GM23338 (cell line): Measurements from ENCODE around the gene LGALS3. TPM values are rescaled to one million over a fixed set of nuclear protein-coding genes. Genes with fewer than 3 reads are reported as not detected.

Experiments
- ATAC-seq: fragments of 200-7000 bp; cut with Tn5 transposase; 3 replicates; pipeline ENCODE4 v1.9.1; 2020
- DNase-seq: peaks from one replicate; pipeline ENCODE4 v3.0.0-alpha.2; 2015; ENCODE audit warnings: low spot score
- H2AFZ ChIP-seq: fragments of 200-600 bp; sonication (generic); 2 replicates; pipeline ENCODE4 v1.8.0; 2016; ENCODE audit warnings: antibody characterized with exemption, mild to moderate bottlenecking, moderate library complexity
- H3F3A ChIP-seq: fragments of 200-600 bp; sonication (generic); replicated peaks from 2 replicates; pipeline ENCODE4 v1.8.0; 2017; ENCODE audit warnings: antibody characterized with exemption, mixed run types, low read depth
- H3K27ac ChIP-seq: fragments of 200-600 bp; sonication (generic); 2 replicates; pipeline ENCODE4 v1.6.1; 2016; ENCODE audit warnings: low read depth
- H3K27me3 ChIP-seq: fragments of 200-600 bp; sonication (generic); 2 replicates; pipeline ENCODE4 v1.8.0; 2016; ENCODE audit warnings: mild to moderate bottlenecking, mixed run types, moderate library complexity; ENCODE audit not compliant: insufficient read depth
- H3K36me3 ChIP-seq: fragments of 200-600 bp; sonication (generic); 2 replicates; pipeline ENCODE4 v1.8.0; 2016; ENCODE audit warnings: mild to moderate bottlenecking; ENCODE audit not compliant: insufficient read depth
- H3K4me1 ChIP-seq: fragments of 200-600 bp; sonication (generic); 2 replicates; pipeline ENCODE4 v1.8.0; 2016; ENCODE audit warnings: mild to moderate bottlenecking, moderate library complexity; ENCODE audit not compliant: insufficient read depth
- H3K4me2 ChIP-seq: fragments of 200-600 bp; sonication (generic); 2 replicates; pipeline ENCODE4 v1.7.1; 2017; ENCODE audit warnings: mixed run types
- H3K4me3 ChIP-seq: fragments of 200-600 bp; sonication (generic); 2 replicates; pipeline ENCODE4 v1.6.1; 2016; ENCODE audit warnings: mixed run types
- H3K79me2 ChIP-seq: fragments of 200-600 bp; sonication (generic); replicated peaks from 2 replicates; pipeline ENCODE4 v1.8.0; 2017; ENCODE audit warnings: mild to moderate bottlenecking; ENCODE audit not compliant: insufficient read depth
- H3K9me2 ChIP-seq: fragments of 200-600 bp; sonication (generic); 2 replicates; pipeline ENCODE4 v1.8.0; 2017; ENCODE audit not compliant: insufficient read depth
- H4K20me1 ChIP-seq: fragments of 200-600 bp; sonication (generic); replicated peaks from 2 replicates; pipeline ENCODE4 v1.8.0; 2017; ENCODE audit warnings: mild to moderate bottlenecking; ENCODE audit not compliant: insufficient read depth
- H3K27ac Mint-ChIP-seq: 2 replicates; pipeline ENCODE4 v1.8.0; 2020; ENCODE audit warnings: inconsistent platforms, mild to moderate bottlenecking, moderate library complexity, mixed read lengths
- H3K27me3 Mint-ChIP-seq: 3 replicates; pipeline ENCODE4 v1.8.0; 2022; ENCODE audit warnings: low read depth, mild to moderate bottlenecking, moderate library complexity, mixed read lengths, inconsistent platforms; ENCODE audit not compliant: insufficient read depth, poor library complexity
- H3K36me3 Mint-ChIP-seq: 3 replicates; pipeline ENCODE4 v1.8.0; 2021; ENCODE audit warnings: low read depth, mild to moderate bottlenecking, inconsistent platforms, moderate library complexity, mixed read lengths
- H3K4me1 Mint-ChIP-seq: 3 replicates; pipeline ENCODE4 v1.8.0; 2020; ENCODE audit warnings: mild to moderate bottlenecking, inconsistent platforms, mixed read lengths
- H3K4me3 Mint-ChIP-seq: 3 replicates; pipeline ENCODE4 v1.8.0; 2021; ENCODE audit warnings: moderate library complexity, mild to moderate bottlenecking, inconsistent platforms, mixed read lengths
- H3K9me3 Mint-ChIP-seq: 3 replicates; pipeline ENCODE4 v1.8.0; 2020; ENCODE audit warnings: moderate library complexity, mild to moderate bottlenecking, inconsistent platforms, mixed read lengths
- EZH2 ChIP-seq: fragments of 200-600 bp; sonication (generic); IDR thresholded peaks from one replicate; pipeline ENCODE4 v1.8.0; 2017; ENCODE audit warnings: antibody characterized with exemption, mild to moderate bottlenecking, low read depth; ENCODE audit not compliant: unreplicated experiment
- EZH2phosphoT487 ChIP-seq: fragments of 200-600 bp; sonication (generic); IDR thresholded peaks from one replicate; pipeline ENCODE4 v1.8.1; 2018; ENCODE audit warnings: antibody characterized with exemption; ENCODE audit not compliant: unreplicated experiment
- JUNB ChIP-seq: IDR thresholded peaks from one replicate; pipeline ENCODE4 v1.6.1; 2016; ENCODE audit warnings: antibody characterized with exemption; ENCODE audit not compliant: unreplicated experiment
- POLR2AphosphoS5 ChIP-seq: IDR thresholded peaks from 2 replicates; pipeline ENCODE4 v1.6.1; 2016; ENCODE audit warnings: antibody characterized with exemption, low read depth
- STAT1 ChIP-seq: IDR thresholded peaks from one replicate; pipeline ENCODE4 v1.6.1; 2016; ENCODE audit warnings: antibody characterized with exemption; ENCODE audit not compliant: unreplicated experiment
- ZNF331 ChIP-seq: fragments of 250-450 bp; sonication (Bioruptor Pico); IDR thresholded peaks from 2 replicates; pipeline ENCODE4 v1.5.0; 2020; ENCODE audit warnings: low read depth, mild to moderate bottlenecking, moderate library complexity
- polyA plus RNA-seq: library from polyadenylated mRNA; unstranded; fragments of >200 nt; fragmentation: Nextera tagmentation; extraction: Ambion mirVana; gene quantifications from 2 replicates; pipeline ENCODE4 v1.2.1, GENCODE V29; 2016
- total RNA-seq: library from RNA; depleted of rRNA; stranded (reverse); fragments of >200 nt; shearing (Covaris generic); gene quantifications from 2 replicates; pipeline ENCODE4 v1.2.3, GENCODE V29; 2014
- TF ChIP-seq, protein P1 (sequence below): fragments of 250-450 bp; sonication (Bioruptor Pico); IDR thresholded peaks from 2 replicates; pipeline ENCODE4 v1.5.0; 2020; ENCODE audit warnings: mild to moderate bottlenecking, moderate library complexity

The LGALS3 gene
- total and polyA plus RNA-seq, 2 experiments from 2014 or later = 7.2 to 10.9 TPM

DNA sequence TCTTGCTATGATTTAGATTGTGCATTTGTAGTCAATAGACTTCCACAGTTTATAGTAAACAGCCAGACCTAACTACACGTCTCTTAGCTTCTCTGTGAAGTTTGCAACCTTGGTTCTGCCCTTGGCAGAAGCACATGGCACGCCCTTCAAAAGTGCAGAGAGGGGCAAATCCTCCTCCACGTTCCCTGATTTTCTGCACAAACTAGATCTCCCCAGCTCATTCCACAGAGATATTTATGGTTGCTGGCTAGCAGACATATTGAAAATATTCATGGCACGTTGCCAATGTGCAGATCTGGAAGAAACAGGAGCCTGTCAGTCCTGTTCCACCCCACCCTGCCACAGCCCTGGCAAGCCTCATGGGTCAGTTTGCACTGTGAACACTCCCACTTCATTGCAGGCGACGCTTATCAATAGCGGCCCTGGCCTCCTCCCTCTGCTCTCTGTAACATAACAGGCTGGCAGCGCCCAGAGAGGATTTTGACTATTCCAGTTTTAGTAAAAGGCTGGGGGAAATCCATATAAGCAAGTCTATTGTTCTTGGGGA, 6.5 kb upstream of the LGALS3 start (continued):
- TF ChIP-seq, protein P1, sequence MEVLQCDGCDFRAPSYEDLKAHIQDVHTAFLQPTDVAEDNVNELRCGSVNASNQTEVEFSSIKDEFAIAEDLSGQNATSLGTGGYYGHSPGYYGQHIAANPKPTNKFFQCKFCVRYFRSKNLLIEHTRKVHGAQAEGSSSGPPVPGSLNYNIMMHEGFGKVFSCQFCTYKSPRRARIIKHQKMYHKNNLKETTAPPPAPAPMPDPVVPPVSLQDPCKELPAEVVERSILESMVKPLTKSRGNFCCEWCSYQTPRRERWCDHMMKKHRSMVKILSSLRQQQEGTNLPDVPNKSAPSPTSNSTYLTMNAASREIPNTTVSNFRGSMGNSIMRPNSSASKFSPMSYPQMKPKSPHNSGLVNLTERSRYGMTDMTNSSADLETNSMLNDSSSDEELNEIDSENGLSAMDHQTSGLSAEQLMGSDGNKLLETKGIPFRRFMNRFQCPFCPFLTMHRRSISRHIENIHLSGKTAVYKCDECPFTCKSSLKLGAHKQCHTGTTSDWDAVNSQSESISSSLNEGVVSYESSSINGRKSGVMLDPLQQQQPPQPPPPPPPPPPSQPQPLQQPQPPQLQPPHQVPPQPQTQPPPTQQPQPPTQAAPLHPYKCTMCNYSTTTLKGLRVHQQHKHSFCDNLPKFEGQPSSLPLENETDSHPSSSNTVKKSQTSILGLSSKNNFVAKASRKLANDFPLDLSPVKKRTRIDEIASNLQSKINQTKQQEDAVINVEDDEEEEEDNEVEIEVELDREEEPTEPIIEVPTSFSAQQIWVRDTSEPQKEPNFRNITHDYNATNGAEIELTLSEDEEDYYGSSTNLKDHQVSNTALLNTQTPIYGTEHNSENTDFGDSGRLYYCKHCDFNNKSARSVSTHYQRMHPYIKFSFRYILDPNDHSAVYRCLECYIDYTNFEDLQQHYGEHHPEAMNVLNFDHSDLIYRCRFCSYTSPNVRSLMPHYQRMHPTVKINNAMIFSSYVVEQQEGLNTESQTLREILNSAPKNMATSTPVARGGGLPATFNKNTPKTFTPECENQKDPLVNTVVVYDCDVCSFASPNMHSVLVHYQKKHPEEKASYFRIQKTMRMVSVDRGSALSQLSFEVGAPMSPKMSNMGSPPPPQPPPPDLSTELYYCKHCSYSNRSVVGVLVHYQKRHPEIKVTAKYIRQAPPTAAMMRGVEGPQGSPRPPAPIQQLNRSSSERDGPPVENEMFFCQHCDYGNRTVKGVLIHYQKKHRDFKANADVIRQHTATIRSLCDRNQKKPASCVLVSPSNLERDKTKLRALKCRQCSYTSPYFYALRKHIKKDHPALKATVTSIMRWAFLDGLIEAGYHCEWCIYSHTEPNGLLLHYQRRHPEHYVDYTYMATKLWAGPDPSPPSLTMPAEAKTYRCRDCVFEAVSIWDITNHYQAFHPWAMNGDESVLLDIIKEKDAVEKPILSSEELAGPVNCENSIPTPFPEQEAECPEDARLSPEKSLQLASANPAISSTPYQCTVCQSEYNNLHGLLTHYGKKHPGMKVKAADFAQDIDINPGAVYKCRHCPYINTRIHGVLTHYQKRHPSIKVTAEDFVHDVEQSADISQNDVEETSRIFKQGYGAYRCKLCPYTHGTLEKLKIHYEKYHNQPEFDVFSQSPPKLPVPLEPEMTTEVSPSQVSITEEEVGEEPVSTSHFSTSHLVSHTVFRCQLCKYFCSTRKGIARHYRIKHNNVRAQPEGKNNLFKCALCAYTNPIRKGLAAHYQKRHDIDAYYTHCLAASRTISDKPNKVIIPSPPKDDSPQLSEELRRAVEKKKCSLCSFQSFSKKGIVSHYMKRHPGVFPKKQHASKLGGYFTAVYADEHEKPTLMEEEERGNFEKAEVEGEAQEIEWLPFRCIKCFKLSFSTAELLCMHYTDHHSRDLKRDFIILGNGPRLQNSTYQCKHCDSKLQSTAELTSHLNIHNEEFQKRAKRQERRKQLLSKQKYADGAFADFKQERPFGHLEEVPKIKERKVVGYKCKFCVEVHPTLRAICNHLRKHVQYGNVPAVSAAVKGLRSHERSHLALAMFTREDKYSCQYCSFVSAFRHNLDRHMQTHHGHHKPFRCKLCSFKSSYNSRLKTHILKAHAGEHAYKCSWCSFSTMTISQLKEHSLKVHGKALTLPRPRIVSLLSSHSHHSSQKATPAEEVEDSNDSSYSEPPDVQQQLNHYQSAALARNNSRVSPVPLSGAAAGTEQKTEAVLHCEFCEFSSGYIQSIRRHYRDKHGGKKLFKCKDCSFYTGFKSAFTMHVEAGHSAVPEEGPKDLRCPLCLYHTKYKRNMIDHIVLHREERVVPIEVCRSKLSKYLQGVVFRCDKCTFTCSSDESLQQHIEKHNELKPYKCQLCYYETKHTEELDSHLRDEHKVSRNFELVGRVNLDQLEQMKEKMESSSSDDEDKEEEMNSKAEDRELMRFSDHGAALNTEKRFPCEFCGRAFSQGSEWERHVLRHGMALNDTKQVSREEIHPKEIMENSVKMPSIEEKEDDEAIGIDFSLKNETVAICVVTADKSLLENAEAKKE (CRISPR knock-in tag) = no peak

DNA sequence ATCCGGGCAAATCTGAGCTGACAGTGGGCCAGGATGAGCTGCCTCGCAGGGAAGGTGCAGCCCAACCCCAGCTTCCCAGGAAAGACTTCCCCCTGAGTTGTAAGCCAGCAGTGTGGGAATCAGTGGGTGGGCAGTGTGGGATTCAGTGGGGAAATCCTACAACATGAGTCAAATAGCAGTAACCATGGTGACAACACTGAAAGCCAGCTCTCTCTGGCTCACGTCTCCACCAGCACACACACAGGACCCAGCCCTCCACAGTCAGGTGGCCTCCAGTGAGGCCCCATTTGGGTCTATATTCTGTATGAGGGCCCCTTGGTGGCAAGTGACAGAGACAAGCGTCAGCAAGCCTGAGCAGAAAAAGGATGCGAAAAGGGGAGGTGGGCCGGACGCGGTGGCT, 6.0 kb upstream of the LGALS3 start:
- Histone ChIP-seq H3K9me2 (no peaks in the 10 kb centered on the region), H3K4me1 (no peaks in the 10 kb centered on the region), H3K4me2 (no peak overlapping the region), H3K27me3 (peaks cover 18% of the 10 kb centered on the region), H2AFZ (no peak overlapping the region), H3F3A (no peaks in the 10 kb centered on the region), H3K4me3 (no peak overlapping the region), H3K79me2 (no peaks in the 10 kb centered on the region), H4K20me1 (0 out of 2 replicates have a peak, but pooled peaks cover 2% of the 10 kb centered on the region), H3K36me3 (no peaks in the 10 kb centered on the region), H3K27ac (no peak overlapping the region)
- Mint-ChIP-seq H3K36me3 (no peaks in the 10 kb centered on the region), H3K9me3 (no peaks in the 10 kb centered on the region), H3K27me3 (peaks cover 5% of the 10 kb centered on the region), H3K4me1 (peaks cover 5% of the 10 kb centered on the region; the same call in 2 of the 3 replicates), H3K4me3 (no peak overlapping the region), H3K27ac (no peak overlapping the region)
- ATAC-seq (no peak), DNase-seq (no peak)
- TF ChIP-seq POLR2AphosphoS5 (no peak), JUNB (no peak), STAT1 (no peak), ZNF331 (no peak), EZH2 (no peak), EZH2phosphoT487 (no peak)
- TF ChIP-seq, protein P1 (CRISPR knock-in tag) = no peak
